GM12873 (cell line): Measurements from ENCODE around the gene RPS27L.

Source experiments
- TF ChIP-seq, protein P1 (sequence below): IDR thresholded peaks from 2 replicates; pipeline ENCODE4 v1.5.1; 2012; ENCODE audit warnings: low read depth, mild to moderate bottlenecking, moderate library complexity, low read length, control low read depth; ENCODE audit not compliant: insufficient read depth; ENCODE audit errors: missing control alignments

Gene RPS27L

DNA sequence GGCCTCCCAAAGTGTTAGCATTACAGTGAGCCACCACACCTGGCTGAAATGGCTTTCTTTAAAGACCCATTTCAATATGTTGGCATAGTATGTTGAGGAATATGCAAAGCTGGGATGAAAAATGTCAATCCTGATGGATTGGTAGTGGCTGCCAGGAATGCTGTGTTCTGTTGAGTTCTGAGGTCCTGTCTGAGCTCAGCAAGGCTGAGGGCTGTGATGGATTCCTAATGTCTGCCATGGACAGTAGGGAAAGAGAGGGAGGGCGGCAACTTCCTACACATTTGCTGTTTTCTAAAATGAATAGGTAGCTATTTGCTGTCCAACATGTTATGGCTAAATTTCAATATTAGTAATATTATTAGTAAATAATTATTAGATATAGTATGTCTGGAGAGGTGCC is 40.3 kb upstream of the RPS27L start:
- TF ChIP-seq, protein P1, sequence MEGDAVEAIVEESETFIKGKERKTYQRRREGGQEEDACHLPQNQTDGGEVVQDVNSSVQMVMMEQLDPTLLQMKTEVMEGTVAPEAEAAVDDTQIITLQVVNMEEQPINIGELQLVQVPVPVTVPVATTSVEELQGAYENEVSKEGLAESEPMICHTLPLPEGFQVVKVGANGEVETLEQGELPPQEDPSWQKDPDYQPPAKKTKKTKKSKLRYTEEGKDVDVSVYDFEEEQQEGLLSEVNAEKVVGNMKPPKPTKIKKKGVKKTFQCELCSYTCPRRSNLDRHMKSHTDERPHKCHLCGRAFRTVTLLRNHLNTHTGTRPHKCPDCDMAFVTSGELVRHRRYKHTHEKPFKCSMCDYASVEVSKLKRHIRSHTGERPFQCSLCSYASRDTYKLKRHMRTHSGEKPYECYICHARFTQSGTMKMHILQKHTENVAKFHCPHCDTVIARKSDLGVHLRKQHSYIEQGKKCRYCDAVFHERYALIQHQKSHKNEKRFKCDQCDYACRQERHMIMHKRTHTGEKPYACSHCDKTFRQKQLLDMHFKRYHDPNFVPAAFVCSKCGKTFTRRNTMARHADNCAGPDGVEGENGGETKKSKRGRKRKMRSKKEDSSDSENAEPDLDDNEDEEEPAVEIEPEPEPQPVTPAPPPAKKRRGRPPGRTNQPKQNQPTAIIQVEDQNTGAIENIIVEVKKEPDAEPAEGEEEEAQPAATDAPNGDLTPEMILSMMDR, result no peak

DNA sequence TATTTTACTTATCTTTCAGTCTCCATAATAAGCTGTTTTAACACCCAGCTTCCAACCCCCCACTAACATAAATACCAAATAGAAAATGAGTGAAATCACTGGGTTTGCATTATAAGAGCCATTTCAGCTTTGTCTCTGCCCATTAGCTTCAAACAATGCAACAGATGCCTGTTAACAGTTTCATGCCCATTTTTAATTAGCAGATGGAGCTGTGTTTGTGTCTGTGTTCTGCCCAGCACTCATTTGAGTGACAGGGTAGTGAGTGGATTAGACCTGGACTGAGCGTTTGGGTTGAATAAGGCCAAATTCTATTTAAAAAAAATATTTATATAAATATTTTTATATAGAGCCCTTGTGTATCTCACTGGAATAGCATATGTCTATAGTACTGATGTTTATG is 39.6 kb upstream of the RPS27L start:
- TF ChIP-seq, protein P1, result no peak

DNA sequence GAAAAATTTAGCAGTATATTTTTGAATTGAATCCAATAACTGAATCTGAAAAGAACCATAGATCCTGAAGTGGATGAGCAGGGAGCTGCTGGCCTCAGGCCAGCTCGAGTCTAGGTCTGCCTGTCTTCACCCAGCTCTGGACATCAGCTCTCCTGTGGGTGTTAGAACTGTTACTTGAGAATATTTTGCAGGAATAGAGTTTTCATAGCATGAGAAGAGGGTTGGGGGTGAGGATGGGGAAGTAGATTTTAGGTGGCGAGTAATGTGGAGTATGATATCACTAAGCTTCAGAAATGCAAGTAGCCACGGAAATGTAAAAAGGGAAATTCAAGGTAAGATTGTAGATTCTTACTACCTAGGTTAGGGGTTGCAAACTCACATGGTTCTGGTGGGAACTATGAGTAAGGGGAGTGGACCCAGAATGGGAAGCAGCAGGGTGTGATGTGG is 38.3 kb upstream of the RPS27L start:
- TF ChIP-seq, protein P1, result no peak

DNA sequence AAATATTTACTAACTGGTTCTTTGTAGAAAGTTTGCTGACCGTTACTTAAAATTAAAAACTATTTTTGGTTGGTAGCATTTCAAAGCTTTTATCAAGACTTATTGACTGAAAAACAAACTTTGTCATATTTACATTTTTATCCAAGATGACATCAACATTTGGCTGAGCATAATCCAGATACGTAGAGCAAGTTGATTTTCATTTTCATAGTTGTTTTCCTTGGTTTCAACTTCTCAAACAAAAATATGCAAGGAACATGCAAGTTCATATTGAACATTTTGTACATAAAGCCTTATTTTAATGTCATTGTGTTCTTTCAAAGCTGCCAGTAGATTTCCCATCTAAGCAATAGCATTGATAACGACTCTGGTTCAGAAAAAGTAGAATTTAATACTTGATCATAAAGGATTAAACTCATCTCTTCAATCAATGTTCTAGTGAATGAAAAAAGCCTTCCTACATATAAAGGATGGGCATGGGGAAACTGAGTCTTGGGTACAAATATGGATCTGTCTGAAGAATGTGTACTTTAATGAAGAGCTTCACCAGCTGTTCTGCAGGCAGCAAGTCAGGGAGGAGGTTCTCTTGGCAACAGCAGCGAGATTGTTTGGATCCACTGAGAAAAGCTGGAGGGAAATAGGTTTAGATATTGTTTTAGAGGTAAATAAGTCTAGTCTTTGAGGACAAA is 37.7 kb upstream of the RPS27L start:
- TF ChIP-seq, protein P1, result no peak

DNA sequence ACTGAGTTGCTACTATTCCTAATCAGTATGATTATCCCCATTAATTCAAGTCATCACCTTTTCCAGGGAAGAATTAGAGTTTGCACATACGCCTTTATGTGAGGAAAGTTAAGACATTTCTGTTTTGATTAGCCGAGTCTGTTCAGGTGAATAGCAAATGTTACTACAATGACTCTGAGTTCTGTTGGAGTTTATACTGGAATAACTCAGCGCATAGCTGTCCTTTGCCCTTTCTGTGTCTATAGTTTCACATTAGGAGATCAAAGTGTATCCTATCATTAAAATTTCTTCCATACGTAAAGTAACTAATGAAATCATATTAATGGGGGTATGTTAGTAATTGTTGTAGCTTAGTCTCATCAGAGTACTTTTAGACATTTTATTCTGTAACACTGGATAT is 37.0 kb upstream of the RPS27L start:
- TF ChIP-seq, protein P1, result no peak

DNA sequence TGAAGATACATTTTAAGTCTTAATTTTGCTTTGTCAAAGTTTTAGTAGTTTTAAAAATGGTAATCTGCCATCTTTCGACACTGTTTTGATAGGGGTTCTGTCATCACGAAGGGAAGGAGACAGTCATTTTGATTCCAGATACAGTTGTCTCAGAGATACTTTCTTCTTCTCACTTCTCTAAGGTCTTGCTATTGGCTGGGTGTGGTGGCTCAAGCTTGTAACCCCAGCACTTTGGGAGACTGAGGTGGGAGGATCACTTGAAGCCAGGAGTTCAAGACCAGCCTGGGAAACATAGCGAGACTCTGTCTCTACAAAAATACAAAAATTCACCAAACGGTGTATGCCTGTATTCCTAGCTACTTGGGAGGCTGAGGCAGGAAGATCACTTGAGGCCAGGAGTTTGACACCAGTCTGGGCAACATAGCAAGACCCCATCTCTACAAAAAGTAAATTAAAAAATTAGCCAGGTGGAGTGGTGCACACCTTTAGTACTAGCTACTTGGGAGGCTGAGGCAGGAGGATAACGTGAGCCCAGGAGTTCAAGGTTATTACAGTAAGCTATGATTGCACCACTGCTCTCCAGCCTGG is 35.4 kb upstream of the RPS27L start:
- TF ChIP-seq, protein P1, result no peak

DNA sequence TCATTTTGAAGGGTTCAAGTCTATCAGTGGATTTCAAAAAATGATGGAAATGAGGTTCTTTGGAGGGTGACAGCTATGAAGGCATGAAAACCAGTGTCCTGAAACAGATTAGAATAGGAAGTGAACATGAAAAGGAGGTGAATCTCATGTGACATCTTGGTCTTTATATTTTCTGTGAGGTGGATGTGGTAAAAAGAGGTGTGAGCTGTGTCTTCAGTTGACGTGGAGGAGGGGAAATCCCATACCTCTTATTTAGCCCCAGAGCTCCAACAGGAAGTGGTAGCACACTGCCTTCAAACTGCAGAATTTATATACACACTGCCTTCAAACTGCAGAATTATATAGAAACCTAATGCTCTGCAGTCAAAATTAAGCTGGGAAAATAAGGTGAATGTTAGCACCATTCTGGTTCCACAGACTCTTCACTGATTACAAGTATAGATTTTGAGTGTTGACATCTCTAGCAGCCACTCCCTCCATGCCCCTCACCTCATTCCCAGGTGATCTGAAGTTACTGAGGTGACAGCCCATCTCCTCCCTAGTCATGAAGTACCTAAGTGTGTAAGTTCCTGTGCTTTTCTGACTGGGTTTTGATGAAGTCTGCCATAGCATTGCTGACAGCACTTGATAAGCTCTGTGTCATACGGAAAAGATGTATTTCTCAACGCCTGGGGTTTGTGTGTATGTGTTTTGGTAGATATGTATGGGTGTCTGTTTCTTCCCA is 34.8 kb upstream of the RPS27L start:
- TF ChIP-seq, protein P1, result no peak
